ENCODE measurements around the gene ST8SIA1. TPM values are rescaled to one million over a fixed set of nuclear protein-coding genes. Genes with fewer than 3 reads are reported as not detected.
A peak's percentile ranks its signal among the peaks of the same experiment; 100 is the strongest.

Gene ST8SIA1
- total RNA-seq, 1 donor from 2014 or later: 22.0 TPM

- Mint-ChIP-seq H3K9me3 (ENCODE audit: unreplicated experiment) (no peaks in the 10 kb centered on the region), H3K4me3 (ENCODE audit: unreplicated experiment) (no peak overlapping the region), H3K36me3 (ENCODE audit: unreplicated experiment) (no peaks in the 10 kb centered on the region), H3K27ac (ENCODE audit: unreplicated experiment) (no peak overlapping the region), H3K4me1 (ENCODE audit: low read depth, unreplicated experiment) (no peaks in the 10 kb centered on the region), H3K27me3 (ENCODE audit: unreplicated experiment) (peaks cover 3% of the 10 kb centered on the region)
- DNase-seq: no peak
- no peak for TF ChIP-seq CTCF (IDR thresholded peaks at IDR 0.05; ENCODE audit: partially characterized antibody, unreplicated experiment)
Measured at GRCh38 chr12:22285846-22286245, 48.7 kb downstream of the ST8SIA1 start.

GRCh38 chr12:22284871-22285270, 49.6 kb downstream of the ST8SIA1 start:
- no peaks in the 10 kb centered on the region for H3K4me1 Mint-ChIP-seq (ENCODE audit: low read depth, unreplicated experiment)
- H3K4me3 Mint-ChIP-seq (ENCODE audit: unreplicated experiment): no peak overlapping the region
- H3K27me3 Mint-ChIP-seq (ENCODE audit: unreplicated experiment): peaks cover 3% of the 10 kb centered on the region
- no peak for DNase-seq
- no peak for TF ChIP-seq CTCF (IDR thresholded peaks at IDR 0.05; ENCODE audit: partially characterized antibody, unreplicated experiment)
- no peaks in the 10 kb centered on the region for H3K9me3 Mint-ChIP-seq (ENCODE audit: unreplicated experiment)
- H3K36me3 Mint-ChIP-seq (ENCODE audit: unreplicated experiment): no peaks in the 10 kb centered on the region
- no peak overlapping the region for H3K27ac Mint-ChIP-seq (ENCODE audit: unreplicated experiment)

DNA sequence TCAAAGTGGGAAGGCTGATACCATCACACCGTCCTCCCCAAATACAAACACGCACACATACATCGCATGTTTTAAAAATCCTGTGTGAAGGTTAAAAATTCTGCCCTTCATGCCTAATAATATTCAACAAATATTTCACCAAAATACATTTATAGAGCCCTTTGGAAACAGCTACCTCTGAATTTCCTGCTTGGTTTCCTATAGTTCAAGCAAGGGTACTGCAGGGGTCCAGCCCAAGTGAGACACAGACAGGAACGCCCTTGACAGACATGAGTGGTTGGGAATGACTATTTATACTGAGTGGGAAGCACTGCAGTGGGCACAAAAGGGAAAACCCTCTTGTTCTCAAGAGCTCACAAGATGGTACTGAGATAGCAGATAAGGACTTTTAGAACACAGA, 51.0 kb downstream of the ST8SIA1 start:
- H3K9me3 Mint-ChIP-seq (ENCODE audit: unreplicated experiment): no peaks in the 10 kb centered on the region
- H3K36me3 Mint-ChIP-seq (ENCODE audit: unreplicated experiment): no peaks in the 10 kb centered on the region
- TF ChIP-seq CTCF (IDR thresholded peaks at IDR 0.05; ENCODE audit: partially characterized antibody, unreplicated experiment): peak; percentile 22
- H3K4me1 Mint-ChIP-seq (ENCODE audit: low read depth, unreplicated experiment): no peaks in the 10 kb centered on the region
- H3K27ac Mint-ChIP-seq (ENCODE audit: unreplicated experiment): no peak overlapping the region
- H3K4me3 Mint-ChIP-seq (ENCODE audit: unreplicated experiment): no peak overlapping the region
- DNase-seq: no peak
- H3K27me3 Mint-ChIP-seq (ENCODE audit: unreplicated experiment): peaks cover 3% of the 10 kb centered on the region

- no peak for DNase-seq
- H3K4me3 Mint-ChIP-seq (ENCODE audit: unreplicated experiment): no peak overlapping the region
- peaks cover 3% of the 10 kb centered on the region for H3K27me3 Mint-ChIP-seq (ENCODE audit: unreplicated experiment)
- H3K9me3 Mint-ChIP-seq (ENCODE audit: unreplicated experiment): no peaks in the 10 kb centered on the region
- H3K27ac Mint-ChIP-seq (ENCODE audit: unreplicated experiment): no peak overlapping the region
- H3K36me3 Mint-ChIP-seq (ENCODE audit: unreplicated experiment): no peaks in the 10 kb centered on the region
- TF ChIP-seq CTCF (IDR thresholded peaks at IDR 0.05; ENCODE audit: partially characterized antibody, unreplicated experiment): no peak
- H3K4me1 Mint-ChIP-seq (ENCODE audit: low read depth, unreplicated experiment): no peaks in the 10 kb centered on the region
Measured at GRCh38 chr12:22283006-22283506, 51.5 kb downstream of the ST8SIA1 start.

- H3K4me3 Mint-ChIP-seq (ENCODE audit: unreplicated experiment): no peak overlapping the region
Measured at GRCh38 chr12:22282283-22282682, 52.2 kb downstream of the ST8SIA1 start.

More at GRCh38 chr12:22282283-22282682, 52.2 kb downstream of the ST8SIA1 start:
- H3K4me1 Mint-ChIP-seq (ENCODE audit: low read depth, unreplicated experiment): no peaks in the 10 kb centered on the region
- H3K27ac Mint-ChIP-seq (ENCODE audit: unreplicated experiment): no peak overlapping the region
- peaks cover 3% of the 10 kb centered on the region for H3K27me3 Mint-ChIP-seq (ENCODE audit: unreplicated experiment)
- no peaks in the 10 kb centered on the region for H3K36me3 Mint-ChIP-seq (ENCODE audit: unreplicated experiment)
- no peak for DNase-seq
- no peaks in the 10 kb centered on the region for H3K9me3 Mint-ChIP-seq (ENCODE audit: unreplicated experiment)
- no peak for TF ChIP-seq CTCF (IDR thresholded peaks at IDR 0.05; ENCODE audit: partially characterized antibody, unreplicated experiment)

Data from glutamatergic neuron (in vitro differentiated cells).